Central memory CD8-positive, alpha-beta T cell (primary cell): ENCODE results near the gene MYOG.

Experiments used
- ATAC-seq: fragments of 150-1000 bp; cut with Tn5 transposase; replicated peaks from 2 replicates; pipeline ENCODE4 v1.10.0; 2022; ENCODE audit warnings: mild to moderate bottlenecking, moderate FRiP score, moderate number of reproducible peaks; ENCODE audit not compliant: poor library complexity, severe bottlenecking; ENCODE audit errors: extremely low read depth
- DNase-seq, 2 donors: peaks; one replicate each; pipeline ENCODE4 v3.0.0; 2021; ENCODE audit warnings: low spot score in 2 of 2
- H3K27ac Mint-ChIP-seq: one replicate; pipeline ENCODE4 v1.8.0; 2022; ENCODE audit warnings: low read depth, mild to moderate bottlenecking, moderate library complexity, mixed read lengths
- H3K27me3 Mint-ChIP-seq: one replicate; pipeline ENCODE4 v1.8.0; 2022; ENCODE audit warnings: mixed read lengths
- H3K36me3 Mint-ChIP-seq: one replicate; pipeline ENCODE4 v1.8.0; 2022; ENCODE audit warnings: mild to moderate bottlenecking, moderate library complexity, mixed read lengths; ENCODE audit not compliant: insufficient read depth
- H3K4me1 Mint-ChIP-seq: one replicate; pipeline ENCODE4 v1.8.0; 2022; ENCODE audit warnings: mixed read lengths
- H3K4me3 Mint-ChIP-seq: one replicate; pipeline ENCODE4 v1.8.0; 2022; ENCODE audit warnings: mild to moderate bottlenecking, moderate library complexity, mixed read lengths
- H3K9me3 Mint-ChIP-seq: one replicate; pipeline ENCODE4 v1.8.0; 2022; ENCODE audit warnings: mixed read lengths

MYOG gene

GRCh38 chr1:203081465-203082230 is 4.2 kb downstream of the MYOG start:
- ATAC-seq, result no peak
- Mint-ChIP-seq H3K9me3 (no peaks in the 10 kb centered on the region), H3K27ac (no peak overlapping the region), H3K27me3 (peaks cover 71% of the 10 kb centered on the region), H3K4me3 (no peak overlapping the region), H3K4me1 (no peaks in the 10 kb centered on the region), H3K36me3 (no peaks in the 10 kb centered on the region)
- no peak for DNase-seq

DNA sequence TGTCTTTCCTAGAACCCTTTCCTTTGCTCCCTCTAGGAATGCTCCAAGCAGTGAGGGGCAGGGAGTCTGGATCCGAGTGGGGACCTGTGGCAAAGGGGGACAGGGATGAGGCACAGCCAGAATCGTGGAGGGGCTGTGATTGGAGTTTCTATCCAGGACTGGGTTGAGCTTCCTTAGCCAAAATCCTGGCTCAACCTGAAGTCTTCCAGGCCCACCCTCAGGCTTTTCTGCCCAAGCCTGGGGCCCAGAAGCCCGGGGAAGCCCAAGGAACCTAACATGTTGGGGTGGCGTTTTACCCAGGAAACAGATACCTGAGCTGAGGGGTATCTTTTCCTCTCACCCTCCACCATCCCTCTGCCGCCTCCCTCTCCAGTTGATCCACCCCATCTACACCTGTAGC is 5.4 kb downstream of the MYOG start:
- no peak overlapping the region for H3K4me3 Mint-ChIP-seq
- no peak for DNase-seq
- H3K36me3 Mint-ChIP-seq, result no peaks in the 10 kb centered on the region
- H3K9me3 Mint-ChIP-seq, result no peaks in the 10 kb centered on the region
- H3K4me1 Mint-ChIP-seq, result peaks cover 6% of the 10 kb centered on the region
- H3K27ac Mint-ChIP-seq, result no peak overlapping the region
- ATAC-seq, result no peak
- H3K27me3 Mint-ChIP-seq, result peaks cover 80% of the 10 kb centered on the region

- no peak for DNase-seq
- no peak for ATAC-seq
- Mint-ChIP-seq H3K9me3 (no peaks in the 10 kb centered on the region), H3K27ac (no peak overlapping the region), H3K36me3 (no peaks in the 10 kb centered on the region), H3K27me3 (peaks cover 94% of the 10 kb centered on the region), H3K4me3 (no peak overlapping the region), H3K4me1 (peaks cover 6% of the 10 kb centered on the region)
These were observed 7.3 kb downstream of the MYOG start for GRCh38 chr1:203078478-203078877.

- ATAC-seq (no peak), DNase-seq (no peak)
- H3K27me3 Mint-ChIP-seq, result peaks cover 94% of the 10 kb centered on the region
- no peak overlapping the region for H3K4me3 Mint-ChIP-seq
- peaks cover 6% of the 10 kb centered on the region for H3K4me1 Mint-ChIP-seq
- no peaks in the 10 kb centered on the region for H3K36me3 Mint-ChIP-seq
- no peaks in the 10 kb centered on the region for H3K9me3 Mint-ChIP-seq
- H3K27ac Mint-ChIP-seq, result no peak overlapping the region
These were observed 7.9 kb downstream of the MYOG start for GRCh38 chr1:203077956-203078355.

- DNase-seq (no peak), ATAC-seq (no peak)
- H3K36me3 Mint-ChIP-seq, result no peaks in the 10 kb centered on the region
- no peak overlapping the region for H3K4me3 Mint-ChIP-seq
- no peaks in the 10 kb centered on the region for H3K9me3 Mint-ChIP-seq
- no peak overlapping the region for H3K27ac Mint-ChIP-seq
- H3K27me3 Mint-ChIP-seq, result peaks cover 94% of the 10 kb centered on the region
- peaks cover 6% of the 10 kb centered on the region for H3K4me1 Mint-ChIP-seq
These were observed 8.4 kb downstream of the MYOG start for GRCh38 chr1:203077367-203077766.

- H3K27me3 Mint-ChIP-seq, result peaks cover 89% of the 10 kb centered on the region
- no peak overlapping the region for H3K27ac Mint-ChIP-seq
- ATAC-seq, result no peak
- no peaks in the 10 kb centered on the region for H3K9me3 Mint-ChIP-seq
- peak overlapping the region; percentile 37 for H3K4me3 Mint-ChIP-seq
- no peak for DNase-seq
- peaks cover 6% of the 10 kb centered on the region for H3K4me1 Mint-ChIP-seq
- H3K36me3 Mint-ChIP-seq, result no peaks in the 10 kb centered on the region
These were observed 9.7 kb downstream of the MYOG start for GRCh38 chr1:203076031-203076511.

DNA sequence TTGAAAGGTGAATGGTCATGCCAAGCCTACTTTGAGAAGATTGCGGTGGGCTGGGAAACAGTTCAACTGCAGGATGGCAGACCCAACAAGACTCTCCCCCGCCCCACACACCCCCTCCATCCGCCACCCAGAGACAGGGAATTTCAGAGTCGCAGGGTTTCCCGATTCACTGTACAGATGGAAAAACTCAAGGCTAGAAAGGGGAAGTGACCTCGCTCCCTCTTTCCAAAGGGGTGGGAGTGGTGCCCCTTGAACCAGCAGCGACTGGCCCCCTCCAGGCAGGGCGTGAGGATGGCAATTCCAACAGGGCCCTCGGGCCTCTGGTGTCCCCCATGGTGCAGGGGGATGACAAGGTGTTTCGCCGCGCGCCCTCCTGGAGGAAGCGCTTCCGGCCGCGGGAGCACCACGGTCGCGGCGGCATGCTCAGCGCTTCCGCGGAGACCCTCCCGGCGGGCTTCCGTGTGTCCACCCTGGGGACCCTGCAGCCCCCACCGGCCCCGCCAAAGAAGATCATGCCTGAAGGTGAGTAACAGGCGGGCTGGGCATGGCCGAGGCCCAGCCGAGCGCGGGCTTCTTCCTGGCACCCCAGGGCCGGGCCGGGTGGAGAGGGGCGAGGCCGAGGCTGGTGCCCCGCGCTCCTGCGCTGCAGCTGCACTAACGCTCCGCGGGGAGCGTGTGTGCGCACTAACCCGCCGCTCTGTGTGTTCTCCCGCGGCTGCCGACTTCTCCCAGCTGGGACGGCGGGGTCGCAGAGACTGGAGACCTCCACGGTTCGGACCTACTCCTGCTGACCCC is 10.4 kb downstream of the MYOG start:
- peaks cover 83% of the 10 kb centered on the region for H3K27me3 Mint-ChIP-seq
- peaks cover 6% of the 10 kb centered on the region for H3K4me1 Mint-ChIP-seq
- ATAC-seq, result no peak
- H3K9me3 Mint-ChIP-seq, result no peaks in the 10 kb centered on the region
- DNase-seq, result no peak
- peak overlapping the region; percentile 37 for H3K4me3 Mint-ChIP-seq
- no peak overlapping the region for H3K27ac Mint-ChIP-seq
- peaks cover 2% of the 10 kb centered on the region for H3K36me3 Mint-ChIP-seq

DNA sequence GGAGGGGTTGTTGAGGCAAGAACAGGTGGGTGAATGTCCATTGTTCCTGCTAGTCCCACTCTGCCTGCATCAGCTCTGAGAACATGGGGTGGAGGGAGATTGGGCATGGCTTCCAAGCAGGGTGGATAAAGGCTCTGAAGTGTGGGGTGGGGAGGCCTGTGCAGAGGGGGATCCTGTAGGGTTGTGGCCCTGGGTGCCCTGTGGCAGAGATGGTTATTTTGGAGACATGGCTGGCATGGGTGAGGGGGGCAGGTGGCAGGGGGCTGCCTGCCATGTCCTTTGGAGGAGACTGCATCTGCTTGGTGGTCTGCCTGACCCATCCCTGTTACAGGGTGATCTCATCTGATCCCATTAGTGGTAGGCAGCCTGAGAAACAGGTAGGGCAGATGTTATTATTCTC is 11.2 kb downstream of the MYOG start:
- H3K36me3 Mint-ChIP-seq, result peaks cover 2% of the 10 kb centered on the region
- no peak overlapping the region for H3K27ac Mint-ChIP-seq
- ATAC-seq (no peak), DNase-seq (no peak)
- peaks cover 74% of the 10 kb centered on the region for H3K27me3 Mint-ChIP-seq
- no peak overlapping the region for H3K4me3 Mint-ChIP-seq
- H3K9me3 Mint-ChIP-seq, result no peaks in the 10 kb centered on the region
- peaks cover 6% of the 10 kb centered on the region for H3K4me1 Mint-ChIP-seq

GRCh38 chr1:203073469-203073868 is 12.3 kb downstream of the MYOG start:
- H3K36me3 Mint-ChIP-seq, result peaks cover 2% of the 10 kb centered on the region
- no peaks in the 10 kb centered on the region for H3K9me3 Mint-ChIP-seq
- DNase-seq (no peak), ATAC-seq (no peak)
- no peak overlapping the region for H3K27ac Mint-ChIP-seq
- peaks cover 63% of the 10 kb centered on the region for H3K27me3 Mint-ChIP-seq
- no peak overlapping the region for H3K4me3 Mint-ChIP-seq
- H3K4me1 Mint-ChIP-seq, result peaks cover 6% of the 10 kb centered on the region

DNA sequence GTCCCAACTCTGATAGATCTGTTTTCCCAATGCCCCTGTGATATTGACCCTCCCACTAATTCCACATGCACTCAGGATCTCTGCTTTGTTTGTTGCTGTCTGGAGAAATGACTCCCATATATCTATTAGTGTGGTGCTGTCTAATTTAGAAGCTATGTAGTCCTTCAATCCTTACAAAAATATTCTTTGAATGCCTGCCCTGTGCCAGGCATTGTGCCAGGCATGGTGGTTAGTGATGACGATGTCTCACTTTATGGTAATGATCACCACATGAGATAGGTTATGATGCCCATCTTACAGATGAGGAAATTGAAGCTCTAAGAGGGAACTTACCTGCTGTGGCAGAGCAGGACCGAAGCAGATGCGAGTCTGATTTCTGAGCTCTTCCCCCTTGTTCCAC is 12.9 kb downstream of the MYOG start:
- no peak overlapping the region for H3K4me3 Mint-ChIP-seq
- DNase-seq (no peak), ATAC-seq (no peak)

DNA sequence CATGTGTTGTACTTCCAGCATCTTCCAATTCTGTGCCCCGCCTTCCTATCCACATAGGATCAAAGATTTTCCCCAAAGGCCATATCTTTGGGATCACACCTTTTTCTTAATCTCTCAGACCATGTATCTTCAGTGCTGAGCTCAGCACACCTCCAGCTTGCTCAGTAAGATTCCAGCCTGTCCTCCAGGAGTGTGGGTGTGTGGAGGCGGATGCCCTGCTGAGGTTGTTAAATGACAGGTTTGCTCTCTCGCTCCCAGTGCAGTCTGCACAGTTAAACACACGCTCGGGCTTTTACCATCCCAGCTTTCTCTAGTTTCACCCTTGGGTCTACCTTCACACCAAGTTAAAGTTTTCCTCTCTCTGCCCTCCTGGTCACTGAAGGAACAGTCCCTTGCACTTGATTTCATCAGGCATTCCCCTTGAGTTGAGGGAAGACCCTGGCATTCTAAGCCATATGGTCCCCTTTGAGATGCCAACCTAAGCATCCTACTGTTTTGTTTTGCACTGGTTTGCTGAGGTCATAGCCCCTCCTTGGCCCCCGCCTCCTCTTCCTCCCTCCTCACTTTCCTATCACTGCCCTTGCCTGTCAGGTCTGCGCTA is 13.7 kb downstream of the MYOG start:
- Mint-ChIP-seq H3K36me3 (peaks cover 2% of the 10 kb centered on the region), H3K9me3 (no peaks in the 10 kb centered on the region), H3K27me3 (peaks cover 61% of the 10 kb centered on the region), H3K4me3 (no peak overlapping the region), H3K27ac (no peak overlapping the region), H3K4me1 (peaks cover 6% of the 10 kb centered on the region)
- no peak for ATAC-seq
- DNase-seq, result no peak

More for the DNA sequence above, 12.9 kb downstream of the MYOG start:
- Mint-ChIP-seq H3K4me1 (peaks cover 6% of the 10 kb centered on the region), H3K27ac (no peak overlapping the region), H3K27me3 (peaks cover 61% of the 10 kb centered on the region), H3K9me3 (no peaks in the 10 kb centered on the region), H3K36me3 (peaks cover 2% of the 10 kb centered on the region)

DNA sequence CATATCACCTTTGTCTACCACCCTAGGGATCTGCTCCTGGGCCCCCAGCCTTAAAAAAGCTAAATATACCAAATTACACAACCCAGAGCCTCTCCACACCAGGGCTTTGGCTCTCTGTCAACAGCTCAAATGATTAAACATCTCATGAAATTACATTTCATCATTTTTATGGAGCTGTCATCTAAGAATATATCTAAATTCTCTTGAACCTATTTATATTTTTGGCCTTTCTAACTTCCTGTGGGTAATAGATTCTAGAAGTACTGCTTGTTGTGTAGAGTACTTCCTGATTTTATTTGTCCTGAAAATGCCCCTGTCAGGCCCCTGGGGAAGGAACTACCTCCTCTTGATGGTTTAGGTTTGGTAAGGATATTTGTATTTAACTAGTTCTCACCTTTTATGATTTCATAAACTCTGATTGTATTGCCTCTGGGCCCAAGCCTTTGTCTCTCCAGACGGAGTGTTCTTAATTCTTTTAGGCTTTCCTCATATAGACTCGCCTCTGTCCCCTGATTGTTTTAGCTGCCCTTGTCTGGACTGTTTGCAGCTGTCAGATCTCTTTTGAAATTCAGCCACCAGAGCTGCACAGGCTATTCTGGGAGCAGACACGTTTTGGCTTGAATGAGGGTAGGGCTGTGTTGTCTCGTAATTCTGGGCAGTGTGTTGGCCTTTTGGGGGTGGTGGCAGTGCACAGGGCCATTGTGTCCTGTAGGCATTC is 16.6 kb downstream of the MYOG start:
- H3K27ac Mint-ChIP-seq, result no peak overlapping the region
- H3K36me3 Mint-ChIP-seq, result peaks cover 2% of the 10 kb centered on the region
- no peaks in the 10 kb centered on the region for H3K4me1 Mint-ChIP-seq

More for the DNA sequence above, 16.6 kb downstream of the MYOG start:
- H3K9me3 Mint-ChIP-seq, result no peaks in the 10 kb centered on the region
- no peak overlapping the region for H3K4me3 Mint-ChIP-seq
- H3K27me3 Mint-ChIP-seq, result peaks cover 44% of the 10 kb centered on the region
- ATAC-seq (no peak), DNase-seq (no peak)
